GM12878 (cell line): ENCODE results near the gene AHNAK2. TPM values are rescaled to one million over a fixed set of nuclear protein-coding genes. Genes with fewer than 3 reads are reported as not detected.

Experiments used
- ATAC-seq: fragments of 200-7000 bp; cut with Tn5 transposase; 3 replicates; pipeline ENCODE4 v1.9.1; 2020; ENCODE audit warnings: mild to moderate bottlenecking, moderate library complexity
- BruUV-seq: library from RNA; stranded (reverse); fragments of 400-500 nt; replicated peaks from 2 replicates; lab custom pipeline; 2021; lab: Mats Ljungman, UMichigan
- CTCF ChIA-PET: fragments of 300-600 bp; sonication (Branson Sonifier 250); formaldehyde crosslinking; extraction: SDS; loops from one replicate; lab custom pipeline; 2021; ENCODE audit warnings: inconsistent platforms; lab: Yijun Ruan, JAX
- POLR2A ChIA-PET: fragments of 350-600 bp; formaldehyde crosslinking; extraction: SDS; loops from one replicate; lab custom pipeline; 2021; ENCODE audit warnings: inconsistent platforms; lab: Charles Lee
- RAD21 ChIA-PET: fragments of 300-600 bp; sonication (Branson Sonifier 250); formaldehyde crosslinking; loops from one replicate; lab custom pipeline; 2023; ENCODE audit warnings: antibody characterized with exemption; ENCODE audit not compliant: unreplicated experiment; lab: Charles Lee
- SMC1A ChIA-PET: fragments of 300-600 bp; sonication (Branson Sonifier 250); formaldehyde crosslinking; loops from one replicate; lab custom pipeline; 2023; ENCODE audit not compliant: unreplicated experiment, uncharacterized antibody; lab: Charles Lee
- DNase-seq: peaks from one replicate; pipeline ENCODE4 v3.0.0-alpha.2; 2011; ENCODE audit warnings: low read depth, low spot score
- FAIRE-seq: peaks from 3 replicates; lab custom pipeline; 2011; peaks lifted over from hg19 to GRCh38; lab: Jason Lieb, UNC
- H2AFZ ChIP-seq: 2 replicates; pipeline ENCODE4 v1.6.0; 2011; ENCODE audit warnings: low read depth, low read length, control low read depth; ENCODE audit not compliant: control insufficient read depth
- H3K27ac ChIP-seq: 2 replicates; pipeline ENCODE4 v1.5.1; 2011; ENCODE audit warnings: control low read depth; ENCODE audit not compliant: control insufficient read depth, insufficient read depth
- H3K27me3 ChIP-seq, 2 experiments: replicated peaks in 1 of 2; 2 replicates each; pipeline versions ENCODE4 v1.6.0 to v1.6.1; 2011; ENCODE audit warnings: low read length in 1 of 2; ENCODE audit not compliant: control insufficient read depth in 2 of 2, insufficient read depth in 2 of 2
- H3K36me3 ChIP-seq, 2 experiments: 2 replicates each; pipeline ENCODE4 v1.5.1; 2011; ENCODE audit warnings: low read length in 1 of 2; ENCODE audit not compliant: control insufficient read depth in 2 of 2, insufficient read depth in 2 of 2
- H3K4me1 ChIP-seq: 2 replicates; pipeline ENCODE4 v1.6.1; 2011; ENCODE audit warnings: mild to moderate bottlenecking, low read length, moderate library complexity, mixed read lengths; ENCODE audit not compliant: control insufficient read depth, insufficient read depth
- H3K4me2 ChIP-seq: 2 replicates; pipeline ENCODE4 v1.6.0; 2011; ENCODE audit warnings: control low read depth; ENCODE audit not compliant: control insufficient read depth, insufficient read depth
- H3K4me3 ChIP-seq: fragments of 200-600 bp; sonication (generic); 2 replicates; pipeline ENCODE4 v1.5.1; 2016
- H3K79me2 ChIP-seq: 2 replicates; pipeline ENCODE4 v1.6.0; 2011; ENCODE audit warnings: low read length; ENCODE audit not compliant: control insufficient read depth, insufficient read depth
- H3K9ac ChIP-seq: 2 replicates; pipeline ENCODE4 v1.8.0; 2011; ENCODE audit warnings: low read length, control low read depth, mixed read lengths; ENCODE audit not compliant: control insufficient read depth, insufficient read depth
- H3K9me3 ChIP-seq: replicated peaks from 3 replicates; pipeline ENCODE4 v1.5.1; 2011; ENCODE audit warnings: mild to moderate bottlenecking, low read length; ENCODE audit not compliant: control insufficient read depth, insufficient read depth
- H4K20me1 ChIP-seq: 2 replicates; pipeline ENCODE4 v1.6.0; 2011; ENCODE audit not compliant: control insufficient read depth, insufficient read depth
- BCL11A ChIP-seq: IDR thresholded peaks from 2 replicates; pipeline ENCODE4 v1.6.1; 2011; ENCODE audit warnings: low read depth, low read length
- BCL3 ChIP-seq: IDR thresholded peaks from 2 replicates; pipeline ENCODE4 v1.6.1; 2011; ENCODE audit warnings: borderline replicate concordance, low read depth, mild to moderate bottlenecking, moderate library complexity, low read length; ENCODE audit not compliant: insufficient read depth, poor library complexity, severe bottlenecking
- BCLAF1 ChIP-seq: fragments of 450-650 bp; IDR thresholded peaks from 2 replicates; pipeline ENCODE4 v1.6.1; 2017; ENCODE audit warnings: antibody characterized with exemption, mild to moderate bottlenecking, moderate library complexity
- FOXM1 ChIP-seq: IDR thresholded peaks from 2 replicates; pipeline ENCODE4 v1.6.1; 2012; ENCODE audit warnings: low read depth, mild to moderate bottlenecking, inconsistent platforms, low read length, moderate library complexity
- KLF5 ChIP-seq: fragments of 450-650 bp; IDR thresholded peaks from 2 replicates; pipeline ENCODE4 v1.6.1; 2014; ENCODE audit warnings: mild to moderate bottlenecking; ENCODE audit not compliant: partially characterized antibody
- MYB ChIP-seq: fragments of 150-350 bp; IDR thresholded peaks from 2 replicates; pipeline ENCODE4 v1.6.1; 2014; ENCODE audit warnings: mild to moderate bottlenecking, low read depth, low read length, borderline replicate concordance
- NR2F1 ChIP-seq: fragments of 450-650 bp; conservative IDR thresholded peaks from 2 replicates; pipeline ENCODE4 v1.6.1; 2017; ENCODE audit warnings: mild to moderate bottlenecking
- RELA ChIP-seq: fragments of 450-650 bp; IDR thresholded peaks from 2 replicates; pipeline ENCODE4 v1.8.0; 2014; ENCODE audit warnings: borderline replicate concordance; ENCODE audit not compliant: partially characterized antibody
- SPI1 ChIP-seq: IDR thresholded peaks from 2 replicates; pipeline ENCODE4 v1.6.1; 2011; ENCODE audit warnings: low read depth, mild to moderate bottlenecking, low read length, moderate library complexity, borderline replicate concordance; ENCODE audit not compliant: insufficient read depth
- WGBS: methylation state at CpG from one replicate; pipeline ENCODE4 v1.1.6; 2016; ENCODE audit warnings: low lambda C conversion rate; ENCODE audit not compliant: insufficient replicate concordance, insufficient coverage; ENCODE audit errors: missing lambda C conversion rate; 5-methylcytosine and 5-hydroxymethylcytosine counted together
- in situ Hi-C: fragments of 300-500 bp; cut with MboI; formaldehyde crosslinking; loops from 9 replicates; pipeline ENCODE4 v1.14.3; 2018; ENCODE audit warnings: mixed read lengths
- intact Hi-C: fragments of 100-400 bp; cut with micrococcal nuclease; formaldehyde crosslinking; loops from one replicate; pipeline ENCODE4 v1.14.2; 2022; ENCODE audit not compliant: unreplicated experiment
- polyA plus RNA-seq, 11 experiments: library from polyadenylated mRNA; depleted of rRNA in 4 of 11; unstranded in 6 of 11; stranded (reverse) in 5 of 11; fragments of >200 nt; fragmentation: Nextera tagmentation in 4 of 11; fragmentation: Illumina TruSeq in 1 of 11; extraction: Ambion mirVana in 4 of 11; extraction: Trizol in 1 of 11; gene quantifications; 1 replicate in 1 of 11; 2 replicates in 10 of 11; pipeline versions ENCODE4 v1.2.1 to v1.2.3, GENCODE V29; 2011 to 2016; ENCODE audit warnings: inconsistent platforms in 2 of 11, missing spikeins in 2 of 11, low read depth in 1 of 11
- total RNA-seq, 4 experiments: library from RNA; depleted of rRNA in 3 of 4; stranded (reverse); fragments of >200 nt in 3 of 4; fragmentation: Illumina TruSeq in 1 of 4; extraction: Trizol in 1 of 4; gene quantifications; 2 replicates each; pipeline versions ENCODE4 v1.2.1 to v1.2.3, GENCODE V29; 2013 to 2021
- TF ChIP-seq, protein P1 (sequence below): IDR thresholded peaks from 2 replicates; pipeline ENCODE4 v1.6.1; 2011; ENCODE audit warnings: mild to moderate bottlenecking, low read depth, low read length, moderate library complexity; ENCODE audit not compliant: insufficient replicate concordance
- TF ChIP-seq, protein P2 (sequence below): fragments of 450-650 bp; conservative IDR thresholded peaks from 2 replicates; pipeline ENCODE4 v1.6.1; 2017; ENCODE audit warnings: mild to moderate bottlenecking, moderate library complexity
- TF ChIP-seq, protein P3 (sequence below): fragments of 450-650 bp; IDR thresholded peaks from 2 replicates; pipeline ENCODE4 v1.6.1; 2017; ENCODE audit warnings: mild to moderate bottlenecking, low read depth, inconsistent platforms; ENCODE audit not compliant: poor library complexity, severe bottlenecking

AHNAK2 gene
- total and polyA plus RNA-seq, 10 of the 15 experiments (the other 5 are each of a cell fraction or from before 2014, with no cell fraction given), result 0.03 to 0.10 TPM; not detected in 8

DNA sequence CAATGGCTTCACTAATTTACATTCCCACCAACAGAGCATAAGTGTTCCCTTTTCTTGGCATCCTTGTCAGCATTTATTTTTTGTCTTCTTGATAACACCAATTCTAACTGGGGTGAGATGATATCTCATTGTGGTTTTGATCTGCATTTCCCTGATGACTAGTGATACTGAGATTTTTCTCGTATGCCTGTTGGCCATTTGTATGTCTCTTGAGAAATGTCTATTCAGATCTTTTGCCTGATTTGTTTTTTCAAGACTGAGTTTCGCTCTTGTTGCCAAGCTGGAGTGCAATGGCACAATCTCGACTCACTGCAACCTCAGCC is 58.2 kb downstream of the AHNAK2 start:
- no peak overlapping the region for H3K4me3 ChIP-seq
- 0% methylated on average over 3 of the region's 3 CpGs for WGBS
- no peak overlapping the region for H3K4me2 ChIP-seq
- H4K20me1 ChIP-seq, result no peaks in the 10 kb centered on the region
- no peak for ATAC-seq
- ChIA-PET SMC1A (no interaction called here), POLR2A (no interaction called here), RAD21 (no interaction called here), CTCF (no interaction called here)
- no peak overlapping the region for H3K9ac ChIP-seq
- no peak for DNase-seq
- H2AFZ ChIP-seq, result no peak overlapping the region
- no peaks in the 10 kb centered on the region for H3K79me2 ChIP-seq
- FAIRE-seq, result peak; percentile 41
- no peaks in the 10 kb centered on the region for H3K27me3 ChIP-seq
- no peaks in the 10 kb centered on the region for H3K36me3 ChIP-seq
- no peak overlapping the region for H3K27ac ChIP-seq
- H3K9me3 ChIP-seq, result peaks cover 6% of the 10 kb centered on the region; the same call in 2 of the 3 replicates
- BruUV-seq, result no TSS peak
- in situ Hi-C loops, result no loop called here
- peaks cover 21% of the 10 kb centered on the region for H3K4me1 ChIP-seq
- intact Hi-C loops, result no loop called here
- TF ChIP-seq MYB (no peak), BCL3 (no peak), BCLAF1 (no peak), RELA (no peak), BCL11A (no peak), FOXM1 (no peak), NR2F1 (no peak), KLF5 (no peak), SPI1 (no peak)
- TF ChIP-seq, protein P1, sequence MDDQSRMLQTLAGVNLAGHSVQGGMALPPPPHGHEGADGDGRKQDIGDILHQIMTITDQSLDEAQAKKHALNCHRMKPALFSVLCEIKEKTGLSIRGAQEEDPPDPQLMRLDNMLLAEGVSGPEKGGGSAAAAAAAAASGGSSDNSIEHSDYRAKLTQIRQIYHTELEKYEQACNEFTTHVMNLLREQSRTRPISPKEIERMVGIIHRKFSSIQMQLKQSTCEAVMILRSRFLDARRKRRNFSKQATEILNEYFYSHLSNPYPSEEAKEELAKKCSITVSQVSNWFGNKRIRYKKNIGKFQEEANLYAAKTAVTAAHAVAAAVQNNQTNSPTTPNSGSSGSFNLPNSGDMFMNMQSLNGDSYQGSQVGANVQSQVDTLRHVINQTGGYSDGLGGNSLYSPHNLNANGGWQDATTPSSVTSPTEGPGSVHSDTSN, result no peak
- TF ChIP-seq, protein P2, sequence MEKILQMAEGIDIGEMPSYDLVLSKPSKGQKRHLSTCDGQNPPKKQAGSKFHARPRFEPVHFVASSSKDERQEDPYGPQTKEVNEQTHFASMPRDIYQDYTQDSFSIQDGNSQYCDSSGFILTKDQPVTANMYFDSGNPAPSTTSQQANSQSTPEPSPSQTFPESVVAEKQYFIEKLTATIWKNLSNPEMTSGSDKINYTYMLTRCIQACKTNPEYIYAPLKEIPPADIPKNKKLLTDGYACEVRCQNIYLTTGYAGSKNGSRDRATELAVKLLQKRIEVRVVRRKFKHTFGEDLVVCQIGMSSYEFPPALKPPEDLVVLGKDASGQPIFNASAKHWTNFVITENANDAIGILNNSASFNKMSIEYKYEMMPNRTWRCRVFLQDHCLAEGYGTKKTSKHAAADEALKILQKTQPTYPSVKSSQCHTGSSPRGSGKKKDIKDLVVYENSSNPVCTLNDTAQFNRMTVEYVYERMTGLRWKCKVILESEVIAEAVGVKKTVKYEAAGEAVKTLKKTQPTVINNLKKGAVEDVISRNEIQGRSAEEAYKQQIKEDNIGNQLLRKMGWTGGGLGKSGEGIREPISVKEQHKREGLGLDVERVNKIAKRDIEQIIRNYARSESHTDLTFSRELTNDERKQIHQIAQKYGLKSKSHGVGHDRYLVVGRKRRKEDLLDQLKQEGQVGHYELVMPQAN, result no peak
- TF ChIP-seq, protein P3, sequence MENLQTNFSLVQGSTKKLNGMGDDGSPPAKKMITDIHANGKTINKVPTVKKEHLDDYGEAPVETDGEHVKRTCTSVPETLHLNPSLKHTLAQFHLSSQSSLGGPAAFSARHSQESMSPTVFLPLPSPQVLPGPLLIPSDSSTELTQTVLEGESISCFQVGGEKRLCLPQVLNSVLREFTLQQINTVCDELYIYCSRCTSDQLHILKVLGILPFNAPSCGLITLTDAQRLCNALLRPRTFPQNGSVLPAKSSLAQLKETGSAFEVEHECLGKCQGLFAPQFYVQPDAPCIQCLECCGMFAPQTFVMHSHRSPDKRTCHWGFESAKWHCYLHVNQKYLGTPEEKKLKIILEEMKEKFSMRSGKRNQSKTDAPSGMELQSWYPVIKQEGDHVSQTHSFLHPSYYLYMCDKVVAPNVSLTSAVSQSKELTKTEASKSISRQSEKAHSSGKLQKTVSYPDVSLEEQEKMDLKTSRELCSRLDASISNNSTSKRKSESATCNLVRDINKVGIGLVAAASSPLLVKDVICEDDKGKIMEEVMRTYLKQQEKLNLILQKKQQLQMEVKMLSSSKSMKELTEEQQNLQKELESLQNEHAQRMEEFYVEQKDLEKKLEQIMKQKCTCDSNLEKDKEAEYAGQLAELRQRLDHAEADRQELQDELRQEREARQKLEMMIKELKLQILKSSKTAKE, result no peak
